ENCODE results near the gene PCDH18. TPM values are rescaled to one million over a fixed set of nuclear protein-coding genes. Genes with fewer than 3 reads are reported as not detected.
"Not testable (repeated sequence)": the region's sequence is repeated elsewhere in the genome, so short reads cannot be mapped to it uniquely, and the experiment has no call there.

The PCDH18 gene
- total RNA-seq, 1 donor from 2014 or later = 1.5 TPM

DNA sequence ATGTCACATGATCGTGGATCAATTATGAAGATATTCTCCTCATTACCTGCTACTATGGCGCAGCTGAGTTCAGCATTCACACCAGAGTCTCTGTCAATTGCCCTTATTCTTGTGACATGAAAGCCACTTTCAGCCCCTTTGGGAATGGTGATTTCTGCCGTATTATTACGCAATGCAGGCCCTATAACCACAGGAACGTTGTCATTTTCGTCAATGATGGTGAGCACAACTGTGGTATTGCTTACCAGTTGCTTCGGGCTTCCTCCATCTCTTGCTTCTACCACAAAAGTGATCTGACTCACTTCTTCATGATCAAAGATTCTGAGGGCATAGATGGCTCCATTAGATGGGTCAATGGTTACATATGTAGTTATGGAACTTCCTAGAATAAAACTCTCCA lies 2.1 kb downstream of the PCDH18 start:
- DNase-seq (ENCODE audit: extremely low read depth, low read depth, low spot score) = no peak

DNA sequence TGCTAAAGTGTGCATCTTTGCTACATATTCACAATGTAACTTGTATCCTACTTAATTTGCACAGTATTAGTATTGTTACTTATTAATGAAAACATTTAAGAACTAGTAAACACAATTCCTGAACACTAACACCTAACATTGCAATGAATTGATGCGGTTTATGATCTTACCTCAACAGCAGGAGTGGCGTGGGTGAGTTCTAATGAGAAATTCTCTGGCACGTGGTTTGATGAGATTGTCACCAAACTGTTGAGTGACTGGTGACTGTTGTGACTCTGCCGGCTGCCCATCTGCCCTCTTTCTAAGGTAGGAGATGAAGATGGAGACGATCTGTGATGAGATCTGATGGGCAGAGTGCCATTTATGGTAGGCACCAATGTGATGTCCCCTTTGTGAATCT lies 2.9 kb downstream of the PCDH18 start:
- DNase-seq (ENCODE audit: extremely low read depth, low read depth, low spot score) = no peak

DNA sequence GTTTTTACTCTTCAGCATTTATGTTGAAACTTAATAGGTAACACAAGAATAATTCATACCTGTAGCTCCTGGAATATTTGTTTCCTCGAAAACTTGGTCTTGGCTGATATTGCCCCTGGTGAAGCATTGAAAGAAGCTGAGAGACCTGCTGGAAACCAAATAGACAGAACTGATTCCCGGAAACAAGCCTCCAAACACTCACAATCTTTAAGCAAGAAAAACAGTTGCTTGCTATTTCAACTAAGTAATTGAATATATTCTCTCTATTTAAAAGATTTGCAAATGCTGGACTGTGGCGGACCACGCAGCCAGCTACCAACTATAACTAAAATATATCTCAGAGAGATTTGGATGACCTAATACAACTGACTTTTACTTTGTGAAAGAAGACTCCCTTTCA lies 3.6 kb downstream of the PCDH18 start:
- no peak for DNase-seq (ENCODE audit: extremely low read depth, low read depth, low spot score)

DNA sequence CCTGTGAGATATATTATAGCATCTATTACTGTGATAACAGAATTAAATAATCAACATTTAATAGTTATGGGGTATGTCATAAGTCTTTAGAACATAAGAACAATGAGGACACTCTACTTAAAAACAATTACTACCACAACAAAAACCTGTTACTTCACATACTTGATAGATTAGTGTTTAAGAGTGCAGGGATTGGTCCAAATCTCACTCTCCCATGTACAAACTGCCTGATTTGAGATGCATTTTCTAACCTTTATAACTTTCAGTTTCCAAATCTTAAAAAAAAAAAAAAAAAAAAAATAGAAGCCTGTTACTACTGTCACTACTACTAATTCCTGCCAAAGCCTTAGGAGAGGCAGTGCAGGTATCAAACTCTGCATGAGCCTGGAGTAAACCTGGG lies 5.6 kb downstream of the PCDH18 start:
- DNase-seq (ENCODE audit: extremely low read depth, low read depth, low spot score) = no peak

DNA sequence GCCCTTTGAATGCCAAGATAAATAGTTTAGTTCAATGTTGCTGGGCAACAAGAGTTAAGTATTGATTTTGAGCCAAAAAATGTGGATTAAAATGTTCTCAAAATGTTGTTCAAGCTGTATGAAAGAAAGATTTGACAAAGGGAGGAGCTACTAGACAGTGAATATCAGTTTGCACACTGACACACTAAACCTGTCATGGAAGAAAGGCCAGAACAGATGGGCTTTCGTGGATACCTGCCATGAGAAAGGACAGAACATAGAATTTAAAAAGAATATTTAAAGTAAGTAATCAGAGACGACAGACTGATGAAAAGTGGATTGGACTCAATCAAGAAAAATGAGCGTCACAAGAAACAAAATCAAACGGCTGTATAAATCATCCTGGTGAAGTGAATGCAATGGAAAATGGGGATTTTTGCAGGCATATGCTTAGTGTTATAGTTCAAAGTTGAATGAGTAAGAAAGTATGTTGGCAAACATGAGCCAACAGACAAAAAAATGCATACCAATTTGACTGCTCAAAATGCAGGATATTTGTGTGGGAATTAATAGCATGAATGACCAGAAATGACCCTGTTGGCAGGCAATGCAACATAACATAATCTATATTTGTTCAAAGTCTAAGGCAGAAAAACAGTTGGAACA lies 7.4 kb downstream of the PCDH18 start:
- DNase-seq (ENCODE audit: extremely low read depth, low read depth, low spot score) = no peak

DNA sequence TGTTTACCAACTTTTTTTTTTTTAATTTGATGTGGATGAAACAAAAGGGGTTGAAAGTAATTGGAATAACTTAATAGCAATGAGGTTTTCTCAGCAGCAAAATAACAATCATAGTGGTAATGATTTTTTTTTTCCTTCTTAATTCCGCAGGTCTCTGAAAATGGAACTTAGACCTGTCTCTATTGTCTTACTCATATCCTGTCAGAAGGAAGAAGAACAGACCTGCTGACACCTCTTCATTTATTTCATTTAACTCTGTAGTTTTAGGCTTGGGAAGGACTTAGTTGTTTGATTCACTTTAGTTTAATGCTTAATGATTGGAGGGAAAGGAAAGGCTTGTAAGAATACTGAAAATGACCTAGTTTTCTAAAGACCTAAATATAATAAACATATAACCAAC lies 9.0 kb downstream of the PCDH18 start:
- no peak for DNase-seq (ENCODE audit: extremely low read depth, low read depth, low spot score)

DNA sequence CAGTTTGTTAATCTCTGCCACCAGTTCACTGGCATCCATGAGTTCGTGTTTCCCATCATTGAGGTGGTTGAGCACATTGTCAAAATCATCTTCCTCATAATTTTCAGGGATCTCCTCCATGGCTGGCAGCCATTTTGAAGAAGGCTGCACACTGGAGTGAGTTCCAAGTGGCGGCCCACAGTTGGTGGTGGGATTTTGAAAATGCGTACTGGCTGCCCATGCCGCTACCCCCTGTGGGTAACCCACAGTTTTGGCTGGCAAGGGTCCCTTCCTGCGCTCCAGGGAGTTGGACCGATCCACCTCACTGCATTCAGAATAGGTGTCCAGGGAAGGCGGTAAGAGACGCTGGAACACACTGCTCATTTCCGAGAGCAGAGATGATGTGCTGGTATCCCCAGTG lies 11.2 kb downstream of the PCDH18 start:
- no peak for DNase-seq (ENCODE audit: extremely low read depth, low read depth, low spot score)

DNA sequence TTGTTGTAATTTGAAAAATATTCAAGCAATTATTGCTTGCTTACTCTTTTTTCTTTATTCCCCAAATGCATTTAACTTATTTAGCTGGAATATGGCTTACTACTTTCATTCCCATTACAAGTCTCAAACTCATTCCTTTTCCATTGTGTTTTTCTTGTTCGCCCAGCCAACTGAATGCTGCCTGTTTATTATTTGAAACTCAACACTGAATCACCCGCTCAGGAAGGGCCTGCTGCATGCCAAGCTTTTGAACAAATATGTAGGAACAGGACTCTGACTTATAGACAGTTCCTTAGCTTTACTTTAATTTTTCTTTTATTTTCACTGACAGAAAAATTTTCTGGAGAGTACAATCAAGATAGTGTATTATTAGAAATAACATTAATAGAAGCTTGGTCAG lies 12.9 kb downstream of the PCDH18 start:
- no peak for DNase-seq (ENCODE audit: extremely low read depth, low read depth, low spot score)

DNA sequence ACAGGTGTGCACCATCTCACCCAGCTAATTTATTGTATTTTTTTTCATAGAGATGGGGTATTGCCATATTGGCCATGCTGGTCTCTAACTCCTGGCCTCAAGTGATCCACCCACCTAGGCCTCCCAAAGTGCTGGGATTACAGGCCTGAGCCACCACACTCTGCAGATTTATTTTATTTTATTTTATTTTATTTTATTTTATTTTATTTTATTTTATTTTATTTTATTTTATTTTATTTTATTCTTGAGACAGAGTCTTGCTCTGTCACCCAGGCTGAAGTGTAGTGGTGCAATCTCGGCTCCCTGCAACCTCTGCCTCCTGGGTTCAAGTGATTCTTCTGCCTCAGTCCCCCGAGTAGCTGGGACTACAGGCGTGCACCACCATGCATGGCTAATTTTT lies 15.0 kb downstream of the PCDH18 start:
- not testable (repeated sequence) for DNase-seq (ENCODE audit: extremely low read depth, low read depth, low spot score)

DNA sequence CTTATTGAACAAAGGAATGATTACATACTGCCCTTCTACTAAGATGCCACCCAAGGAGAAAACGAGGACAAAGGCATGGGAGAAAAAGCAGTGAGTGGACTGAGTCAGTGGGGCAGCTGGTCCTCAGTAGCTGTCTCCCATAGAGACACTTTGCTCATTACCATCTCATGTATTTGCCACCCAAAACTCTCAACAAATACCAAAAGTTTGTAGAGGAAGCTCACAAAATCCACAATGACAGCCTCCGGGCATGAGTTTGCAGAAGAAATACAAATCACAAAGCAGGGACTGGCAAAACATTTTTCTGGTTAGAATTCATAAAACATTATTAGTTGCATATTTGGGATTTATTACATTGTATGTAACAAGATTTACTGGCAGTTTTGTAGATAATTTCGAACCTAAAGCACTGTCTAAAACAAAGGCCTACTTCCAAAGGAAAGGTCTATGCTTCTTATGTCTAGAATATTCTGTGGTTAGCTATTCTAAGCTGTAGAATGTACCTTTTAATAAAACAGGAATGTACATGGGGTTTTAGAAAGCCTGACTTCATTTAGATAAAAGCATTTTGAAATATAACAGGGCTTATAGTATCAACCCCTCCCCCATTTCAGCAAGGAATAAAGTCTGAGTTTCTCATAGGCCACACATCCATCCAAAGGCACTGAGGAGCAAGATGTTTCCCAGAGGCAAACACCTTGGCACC lies 17.7 kb downstream of the PCDH18 start:
- no peak for DNase-seq (ENCODE audit: extremely low read depth, low read depth, low spot score)

DNA sequence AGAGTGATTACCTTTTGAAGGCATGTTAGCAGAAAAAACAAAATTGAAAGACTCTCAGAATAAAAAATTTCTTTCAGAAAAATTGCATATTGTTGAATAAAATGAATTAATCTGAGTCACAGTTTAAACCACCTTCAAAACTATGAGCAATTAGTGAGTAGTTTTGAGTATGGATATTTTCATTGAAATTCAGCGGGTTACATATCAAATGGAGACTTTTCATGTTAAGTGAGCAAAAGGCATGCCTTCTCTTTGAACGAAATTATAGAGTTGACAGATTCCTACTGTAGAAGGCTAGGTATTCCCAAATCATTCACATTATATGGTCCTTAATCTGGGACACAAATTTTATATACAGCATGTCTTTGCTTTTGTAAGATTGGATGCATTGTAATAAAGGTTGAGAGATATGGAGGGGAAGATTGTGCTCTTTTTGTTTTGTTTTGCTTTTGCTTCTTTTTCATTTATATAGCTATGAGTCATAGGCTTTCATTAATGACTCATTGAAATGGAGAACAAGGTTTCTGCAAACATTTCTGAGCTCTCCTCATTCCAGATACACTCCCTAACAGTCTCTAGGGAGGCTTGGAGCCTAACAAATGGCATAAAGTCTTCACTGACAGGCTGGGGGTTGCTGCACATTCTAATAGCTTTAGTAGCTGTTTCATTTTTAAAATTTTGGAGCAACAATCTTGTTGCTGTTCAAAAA lies 21.6 kb downstream of the PCDH18 start:
- no peak for DNase-seq (ENCODE audit: extremely low read depth, low read depth, low spot score)

DNA sequence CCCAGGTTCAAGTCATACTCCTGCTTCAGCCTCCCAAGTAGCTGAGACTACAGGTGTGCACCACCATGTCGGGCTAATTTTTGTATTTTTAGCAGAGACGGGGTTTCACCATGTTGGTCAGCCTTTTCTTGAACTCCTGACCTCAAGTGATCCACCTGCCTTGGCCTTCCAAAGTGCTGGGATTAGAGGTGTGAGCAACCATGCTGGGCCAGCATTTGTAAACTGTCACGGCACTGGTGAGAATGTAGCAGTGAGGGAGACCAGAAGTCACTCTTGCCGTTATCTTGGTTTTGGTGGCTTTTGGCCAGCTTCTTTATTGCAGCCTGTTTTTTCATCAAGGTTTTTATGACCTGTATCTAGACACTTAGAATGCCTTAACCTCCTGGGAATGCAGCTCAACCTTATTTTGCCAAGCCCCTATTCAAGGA lies 22.4 kb downstream of the PCDH18 start:
- DNase-seq (ENCODE audit: extremely low read depth, low read depth, low spot score) = no peak

DNA sequence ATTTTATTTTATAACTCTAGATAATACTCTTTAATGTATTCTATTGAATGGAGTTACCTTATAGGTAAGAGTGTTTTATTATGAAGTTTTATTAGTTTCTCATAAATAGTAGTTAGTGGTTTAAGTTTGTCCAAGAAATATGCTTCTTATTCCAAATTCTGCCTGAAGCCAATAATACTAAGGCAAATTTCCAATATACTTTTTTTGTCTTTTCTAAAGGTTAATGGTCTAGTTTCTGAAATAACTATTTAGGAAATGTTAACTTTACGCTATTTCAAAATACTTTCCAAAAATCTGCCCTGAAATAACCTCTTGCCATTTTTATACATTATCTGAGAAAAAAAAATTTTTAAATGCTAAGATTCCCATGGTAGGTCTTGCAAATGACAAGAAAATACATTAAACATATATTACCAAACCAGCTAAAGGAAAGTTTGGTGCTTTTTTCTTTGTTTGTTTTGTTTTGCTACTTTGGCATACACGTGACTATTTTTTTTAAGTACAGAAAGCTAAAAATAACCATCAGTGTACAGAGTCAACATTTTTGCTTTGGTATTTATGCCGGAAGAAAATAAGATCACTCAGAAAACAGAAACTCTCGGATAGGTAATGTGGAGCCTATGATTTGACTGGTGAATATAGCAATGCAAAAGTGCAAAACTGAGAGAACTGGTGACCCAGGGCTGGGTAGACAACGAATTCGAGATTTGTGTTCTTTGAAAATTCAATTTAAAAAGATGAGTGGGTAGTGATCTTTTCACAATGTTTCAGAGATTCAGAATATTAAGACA lies 29.8 kb downstream of the PCDH18 start:
- no peak for DNase-seq (ENCODE audit: extremely low read depth, low read depth, low spot score)

DNA sequence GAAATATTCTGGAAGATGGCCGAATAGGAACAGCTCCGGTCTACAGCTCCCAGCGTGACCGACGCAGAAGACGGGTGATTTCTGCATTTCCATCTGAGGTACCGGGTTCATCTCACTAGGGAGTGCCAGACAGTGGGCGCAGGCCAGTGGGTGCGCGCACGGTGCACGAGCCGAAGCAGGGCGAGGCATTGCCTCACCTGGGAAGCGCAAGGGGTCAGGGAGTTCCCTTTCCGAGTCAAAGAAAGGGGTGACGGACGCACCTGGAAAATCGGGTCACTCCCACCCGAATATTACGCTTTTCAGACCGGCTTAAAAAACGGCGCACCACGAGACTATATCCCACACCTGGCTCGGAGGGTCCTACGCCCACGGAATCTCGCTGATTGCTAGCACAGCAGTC lies 36.0 kb downstream of the PCDH18 start:
- not testable (repeated sequence) for DNase-seq (ENCODE audit: extremely low read depth, low read depth, low spot score)

DNA sequence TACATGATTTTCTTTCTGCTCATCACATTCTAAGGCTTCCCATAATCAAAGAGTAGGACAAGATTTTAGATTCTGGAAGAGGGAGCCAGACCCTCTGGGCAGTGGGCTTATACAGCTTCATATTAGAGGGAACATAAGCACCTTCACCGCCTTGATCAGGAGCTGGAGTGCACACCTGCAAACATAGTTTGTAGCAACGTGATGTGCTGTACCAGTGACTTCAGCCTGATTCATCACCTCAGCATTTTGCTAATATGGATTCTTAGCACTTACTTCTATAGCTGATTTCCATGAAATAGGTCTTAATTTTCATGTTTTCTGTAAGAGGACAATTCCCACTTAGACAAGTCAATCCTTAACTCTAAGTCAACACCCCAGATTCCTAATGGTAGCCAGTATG lies 36.7 kb downstream of the PCDH18 start:
- no peak for DNase-seq (ENCODE audit: extremely low read depth, low read depth, low spot score)

DNA sequence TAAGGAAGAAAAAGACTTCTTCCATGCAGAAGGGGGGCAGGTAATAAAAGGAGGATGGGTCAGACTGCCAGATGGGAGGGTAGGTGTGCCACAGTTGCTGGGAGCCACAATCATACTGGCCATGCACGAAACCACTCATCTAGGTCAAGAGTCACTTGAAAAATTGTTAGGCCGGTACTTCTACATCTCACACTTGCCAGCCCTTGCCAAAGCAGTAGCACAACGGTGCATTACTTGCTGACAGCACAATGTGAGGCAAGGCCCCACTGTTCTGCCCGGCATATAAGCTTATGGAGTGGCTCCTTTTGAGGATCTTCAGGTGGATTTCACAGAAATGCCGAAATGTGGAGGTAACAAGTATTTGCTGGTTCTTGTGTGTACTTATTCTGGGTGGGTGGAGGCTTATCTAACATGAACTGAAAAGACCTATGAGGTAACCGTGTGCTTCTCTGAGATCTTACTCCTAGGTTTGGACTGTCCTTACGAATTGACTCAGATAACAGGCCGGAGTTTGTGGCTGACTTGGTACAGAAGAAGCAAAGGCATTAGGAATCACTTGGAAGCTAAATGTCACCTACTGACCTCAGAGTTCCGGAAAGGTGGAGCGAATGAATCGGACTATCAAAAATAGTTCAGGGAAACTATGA lies 48.9 kb downstream of the PCDH18 start:
- DNase-seq (ENCODE audit: extremely low read depth, low read depth, low spot score) = not testable (repeated sequence)

DNA sequence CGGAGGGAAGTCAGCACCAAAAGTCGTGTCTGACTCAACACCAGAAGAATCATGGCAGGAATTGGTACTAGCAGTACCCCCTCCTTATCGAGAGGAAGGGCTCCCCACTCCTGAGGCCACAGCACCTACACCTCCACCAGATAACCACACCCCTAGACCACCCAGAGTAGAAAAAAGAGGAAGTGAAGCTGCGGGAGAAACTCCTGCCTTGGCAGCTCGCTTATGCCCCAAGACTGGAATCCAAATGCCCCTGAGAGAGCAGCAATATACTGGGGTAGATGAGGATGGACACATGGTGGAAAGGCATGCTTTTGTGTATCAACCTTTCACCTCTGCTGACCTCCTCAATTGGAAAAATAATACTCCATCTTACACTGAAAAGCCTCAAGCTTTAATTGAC lies 52.6 kb downstream of the PCDH18 start:
- DNase-seq (ENCODE audit: extremely low read depth, low read depth, low spot score) = not testable (repeated sequence)

DNA sequence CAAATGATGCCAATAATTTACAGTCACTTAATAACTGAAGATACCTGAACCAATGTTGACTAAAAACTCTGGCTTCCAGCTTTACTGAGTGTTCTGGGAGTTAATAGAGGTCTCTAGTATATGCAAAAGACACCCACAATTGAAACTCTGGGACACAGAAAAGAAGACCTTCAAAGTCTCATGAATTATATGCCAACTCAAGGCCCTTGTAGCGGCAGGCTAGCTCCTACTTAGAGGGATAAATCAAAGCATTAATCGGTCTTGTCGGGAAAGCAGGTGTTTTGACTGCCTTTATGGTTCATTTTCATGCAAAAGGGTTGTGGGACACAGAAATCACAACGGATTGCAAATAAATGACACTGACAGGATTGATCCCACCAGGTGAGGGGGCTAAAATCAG lies 55.9 kb downstream of the PCDH18 start:
- no peak for DNase-seq (ENCODE audit: extremely low read depth, low read depth, low spot score)

DNA sequence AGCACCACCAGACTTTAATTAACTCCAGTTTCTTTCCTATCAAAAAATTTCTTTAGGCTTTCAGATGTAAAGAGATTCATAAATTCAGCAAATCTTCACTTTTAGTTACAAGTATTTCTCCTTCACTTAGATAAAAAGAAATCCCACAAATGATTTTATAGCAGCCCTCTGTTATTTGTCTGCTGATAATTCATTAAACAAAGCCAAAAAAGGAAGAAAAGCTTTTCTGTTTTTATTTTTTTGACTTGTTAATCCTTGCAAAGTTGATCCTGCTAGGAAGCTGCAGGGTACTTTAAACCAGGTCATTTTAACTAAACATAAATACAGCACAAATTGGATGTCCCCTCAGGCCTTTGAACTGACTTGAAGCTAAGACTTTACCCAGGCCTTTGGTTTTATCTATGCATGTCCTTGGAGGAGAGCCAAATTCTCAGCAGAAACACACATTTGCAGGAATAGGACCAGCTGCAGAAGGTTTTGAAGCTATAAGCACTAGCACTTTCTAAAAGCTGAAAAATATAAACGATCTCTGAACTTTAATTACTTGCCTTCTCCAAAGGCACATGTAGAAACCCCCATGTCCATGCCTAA lies 57.5 kb downstream of the PCDH18 start:
- no peak for DNase-seq (ENCODE audit: extremely low read depth, low read depth, low spot score)

DNA sequence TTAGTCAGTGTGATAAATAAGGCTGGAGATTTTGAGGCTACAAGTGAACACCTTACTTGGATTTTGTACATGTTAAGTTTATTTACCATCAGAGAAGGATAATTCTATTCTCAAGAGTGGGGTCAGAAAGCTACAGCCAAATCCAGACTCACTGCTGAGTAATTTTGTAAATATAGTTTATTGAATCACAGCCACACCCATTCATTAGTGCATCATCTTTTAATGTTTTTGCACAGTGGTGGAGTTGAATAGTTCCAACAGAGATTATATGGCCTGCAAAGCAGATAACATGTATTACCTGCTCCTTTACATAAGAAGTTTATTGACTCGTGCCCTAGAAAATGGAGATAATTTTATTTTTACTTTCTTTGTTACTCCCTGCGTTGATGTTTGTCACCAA lies 60.4 kb downstream of the PCDH18 start:
- no peak for DNase-seq (ENCODE audit: extremely low read depth, low read depth, low spot score)

Data from glomerular endothelial cell (primary cell).